Body of pancreas (tissue), 4 donors: ENCODE data around the gene XPO1. TPM values are rescaled to one million over a fixed set of nuclear protein-coding genes. Genes with fewer than 3 reads are reported as not detected.
"Not testable (repeated sequence)": the region's sequence is repeated elsewhere in the genome, so short reads cannot be mapped to it uniquely, and the experiment has no call there.

Experiments
- ATAC-seq: fragments of 150-250 bp; one replicate; pipeline ENCODE4 v1.9.1; 2016
- DNase-seq, 4 donors: peaks; one replicate each; pipeline ENCODE4 v3.0.0-alpha.2; 2019
- H3K27ac ChIP-seq, 4 donors: fragments of 200-600 bp; sonication (generic); 1 replicate in 3 of 4; 2 replicates in 1 of 4; pipeline versions ENCODE4 v1.5.1 to v1.6.1; 2016 to 2019; ENCODE audit warnings: mild to moderate bottlenecking in 1 of 4, mixed read lengths in 1 of 4, moderate library complexity in 1 of 4
- H3K27me3 ChIP-seq, 2 donors: fragments of 200-600 bp; sonication (generic); one replicate each; pipeline ENCODE4 v1.6.0; 2016; ENCODE audit warnings: mild to moderate bottlenecking in 1 of 2
- H3K36me3 ChIP-seq, 2 donors: fragments of 200-600 bp; sonication (generic); replicated peaks in 1 of 2; 2 replicates each; pipeline ENCODE4 v1.5.1; 2016; ENCODE audit warnings: low read depth in 2 of 2; ENCODE audit not compliant: insufficient read depth in 1 of 2
- H3K4me1 ChIP-seq: fragments of 200-600 bp; sonication (generic); one replicate; pipeline ENCODE4 v1.6.0; 2016
- H3K4me3 ChIP-seq, 2 donors: fragments of 200-600 bp; sonication (generic); 1 replicate in 1 of 2; 2 replicates in 1 of 2; pipeline ENCODE4 v1.5.1; 2016 to 2019
- H3K9me3 ChIP-seq, 3 donors: fragments of 200-600 bp; sonication (generic); 1 replicate in 2 of 3; 2 replicates in 1 of 3; pipeline ENCODE4 v1.5.1; 2016
- POLR2A ChIP-seq, 3 donors: fragments of 450-650 bp; IDR thresholded peaks; one replicate each; pipeline ENCODE4 v1.6.1; 2016; ENCODE audit warnings: antibody characterized with exemption in 3 of 3, mild to moderate bottlenecking in 2 of 3
- WGBS, 2 donors: methylation state at CpG; one replicate each; pipeline ENCODE4 v1.1.5; 2017; 5-methylcytosine and 5-hydroxymethylcytosine counted together
- intact Hi-C: fragments of 100-400 bp; cut with DNase I; formaldehyde crosslinking; loops from one replicate; pipeline ENCODE4 v1.15.1; 2023
- total RNA-seq, 2 donors: library from RNA; depleted of rRNA; stranded (reverse); fragments of >200 nt; gene quantifications; one replicate each; pipeline ENCODE4 v1.1.0, GENCODE V29; 2016
- TF ChIP-seq, protein P1 (sequence below), 7 experiments: fragments of 450-650 bp in 4 of 7; fragments of 200-600 bp in 3 of 7; sonication (generic) in 3 of 7; IDR thresholded peaks; one replicate each; pipeline ENCODE4 v1.5.1; 2016 to 2019; ENCODE audit warnings: antibody characterized with exemption in 7 of 7

The XPO1 gene
- total RNA-seq, 2 donors from 2014 or later = 55.7 to 70.0 TPM

DNA sequence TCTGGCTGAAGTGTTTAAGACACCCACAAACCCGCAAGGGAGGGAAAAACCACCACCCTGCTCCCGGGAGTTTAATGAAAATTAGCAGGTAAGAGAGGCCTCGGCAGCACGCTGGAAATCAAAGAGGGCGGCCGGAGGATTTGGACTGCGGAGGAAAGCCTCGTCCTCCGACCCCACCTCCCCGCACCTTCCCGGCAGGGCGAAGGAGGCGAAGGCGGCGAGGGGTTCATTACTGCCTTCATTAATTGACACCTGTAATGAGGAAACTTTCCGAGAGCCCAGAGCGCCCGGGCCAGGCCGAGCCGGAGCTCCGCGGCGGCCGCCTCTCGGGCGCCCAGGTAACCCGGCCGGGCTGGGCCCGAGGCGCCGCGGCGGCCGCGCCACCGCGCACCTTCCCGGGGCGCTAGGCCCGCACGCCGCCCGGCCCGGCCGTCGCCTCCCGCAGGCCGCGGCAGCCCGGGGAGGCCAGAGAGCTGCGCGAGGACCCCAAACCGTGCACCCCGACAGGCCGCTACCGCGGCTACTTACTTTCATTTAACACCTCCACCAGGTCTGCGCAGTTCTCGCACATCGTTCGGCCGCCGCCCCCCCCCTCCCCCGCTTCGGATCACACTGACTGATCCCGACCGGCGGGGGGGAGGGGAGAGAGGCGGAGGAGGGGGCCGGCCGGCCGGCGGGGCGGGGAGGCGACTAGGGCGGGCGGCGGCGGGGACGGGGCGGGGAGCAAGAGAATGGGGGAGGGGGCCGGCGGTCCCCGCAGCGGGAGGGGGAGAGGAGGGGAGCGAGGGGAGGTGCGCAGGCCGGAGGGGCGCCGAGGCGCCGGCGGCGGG is 67.8 kb downstream of the XPO1 start:
- H3K27ac ChIP-seq = peak overlapping the region; percentile 88 to 99 (median 97)
- DNase-seq (peak; percentile 87 to 93 (median 91)), ATAC-seq (peak; percentile 76)
- H3K27me3 ChIP-seq = no peaks in the 10 kb centered on the region
- H3K9me3 ChIP-seq = peaks cover 0 to 3% (median 0%) of the 10 kb centered on the region in 3 donors
- WGBS, 2 donors = 0 to 3% methylated on average over 10 to 66 of the region's 94 CpGs
- TF ChIP-seq POLR2A (IDR thresholded peaks at IDR 0.05) = peak in 1 of 3 donors; percentile 15
- TF ChIP-seq, protein P1, sequence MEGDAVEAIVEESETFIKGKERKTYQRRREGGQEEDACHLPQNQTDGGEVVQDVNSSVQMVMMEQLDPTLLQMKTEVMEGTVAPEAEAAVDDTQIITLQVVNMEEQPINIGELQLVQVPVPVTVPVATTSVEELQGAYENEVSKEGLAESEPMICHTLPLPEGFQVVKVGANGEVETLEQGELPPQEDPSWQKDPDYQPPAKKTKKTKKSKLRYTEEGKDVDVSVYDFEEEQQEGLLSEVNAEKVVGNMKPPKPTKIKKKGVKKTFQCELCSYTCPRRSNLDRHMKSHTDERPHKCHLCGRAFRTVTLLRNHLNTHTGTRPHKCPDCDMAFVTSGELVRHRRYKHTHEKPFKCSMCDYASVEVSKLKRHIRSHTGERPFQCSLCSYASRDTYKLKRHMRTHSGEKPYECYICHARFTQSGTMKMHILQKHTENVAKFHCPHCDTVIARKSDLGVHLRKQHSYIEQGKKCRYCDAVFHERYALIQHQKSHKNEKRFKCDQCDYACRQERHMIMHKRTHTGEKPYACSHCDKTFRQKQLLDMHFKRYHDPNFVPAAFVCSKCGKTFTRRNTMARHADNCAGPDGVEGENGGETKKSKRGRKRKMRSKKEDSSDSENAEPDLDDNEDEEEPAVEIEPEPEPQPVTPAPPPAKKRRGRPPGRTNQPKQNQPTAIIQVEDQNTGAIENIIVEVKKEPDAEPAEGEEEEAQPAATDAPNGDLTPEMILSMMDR (IDR thresholded peaks at IDR 0.05) = no peak
- intact Hi-C loops = no loop called here
- H3K36me3 ChIP-seq = no peaks in the 10 kb centered on the region
- H3K4me1 ChIP-seq = peaks cover 38% of the 10 kb centered on the region
- peak overlapping the region; percentile 54 to 96 for H3K4me3 ChIP-seq

DNA sequence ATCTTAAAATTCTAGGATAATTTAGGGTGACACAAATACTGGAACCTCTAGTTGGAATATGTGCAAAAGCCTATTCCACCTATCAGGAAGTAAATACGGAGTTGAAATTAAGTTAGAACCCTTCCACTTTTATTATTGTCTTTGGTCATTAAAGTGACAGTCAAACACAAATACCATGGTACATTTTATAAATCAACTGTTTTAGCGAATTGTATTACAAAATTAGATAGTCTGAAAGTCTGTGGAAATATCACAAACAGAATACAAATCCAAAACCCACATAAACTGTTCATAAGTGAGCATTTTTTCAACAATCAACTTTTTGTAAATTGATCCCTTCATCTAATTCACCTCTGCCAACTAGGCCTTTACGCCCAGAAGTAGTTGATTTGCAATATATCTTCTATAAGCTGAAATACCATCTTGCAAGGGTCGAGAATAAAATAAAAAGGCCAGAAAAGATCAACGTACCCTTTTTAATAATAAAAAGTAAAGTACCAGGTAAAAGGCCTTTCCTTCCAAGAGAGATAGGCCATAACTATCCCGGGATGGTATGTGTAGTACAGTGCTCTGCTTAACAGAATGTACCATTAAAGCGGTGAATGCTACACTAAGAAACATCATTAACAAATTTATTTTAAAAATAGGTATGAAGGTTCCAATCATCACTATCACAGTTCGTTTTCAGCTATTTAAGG is 68.6 kb downstream of the XPO1 start:
- no peak for DNase-seq
- Histone ChIP-seq H3K4me3 (peak overlapping the region; percentile 8 to 54), H3K9me3 (peaks cover 0 to 3% (median 0%) of the 10 kb centered on the region in 3 donors), H3K27me3 (no peaks in the 10 kb centered on the region), H3K36me3 (no peaks in the 10 kb centered on the region), H3K4me1 (peaks cover 43% of the 10 kb centered on the region), H3K27ac (peak overlapping the region; percentile 88 to 99 (median 97))
- TF ChIP-seq, protein P1 (IDR thresholded peaks at IDR 0.05) = no peak
- TF ChIP-seq POLR2A (IDR thresholded peaks at IDR 0.05) = no peak
- intact Hi-C loops = loop anchor here (10.0 kb wide), 1 partner anchor 55 kb away; no protein-coding TSS in a partner anchor
- no peak for ATAC-seq
- WGBS, 2 donors = 3% methylated on average over 8 of the region's 8 CpGs

DNA sequence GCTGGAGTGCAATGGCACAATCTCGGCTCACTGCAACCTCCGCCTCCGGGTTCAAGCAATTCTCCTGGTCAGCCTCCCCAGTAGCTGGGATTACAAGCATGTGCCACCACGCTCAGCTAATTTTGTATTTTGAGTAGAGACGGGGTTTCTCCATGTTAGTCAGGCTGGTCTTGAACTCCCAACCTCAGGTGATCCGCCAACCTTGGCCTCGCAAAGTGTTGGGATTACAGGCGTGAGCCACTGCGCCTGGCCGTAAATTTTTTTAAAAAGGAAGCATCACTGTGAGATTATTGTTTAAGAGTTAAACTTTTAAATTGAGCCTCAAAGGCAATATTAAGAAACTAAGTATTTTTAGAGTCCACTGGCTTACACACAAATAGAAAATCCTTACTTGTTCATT is 69.9 kb downstream of the XPO1 start:
- not testable (repeated sequence) for H3K27ac ChIP-seq, H3K4me3 ChIP-seq, H3K27me3 ChIP-seq, DNase-seq, H3K36me3 ChIP-seq, H3K9me3 ChIP-seq, ATAC-seq
- 92 to 93% methylated on average over 10 of the region's 10 CpGs for WGBS, 2 donors
- H3K4me1 ChIP-seq = peaks cover 44% of the 10 kb centered on the region
- intact Hi-C loops = loop anchor here (10.0 kb wide), 1 partner anchor 53 kb away; no protein-coding TSS in a partner anchor

DNA sequence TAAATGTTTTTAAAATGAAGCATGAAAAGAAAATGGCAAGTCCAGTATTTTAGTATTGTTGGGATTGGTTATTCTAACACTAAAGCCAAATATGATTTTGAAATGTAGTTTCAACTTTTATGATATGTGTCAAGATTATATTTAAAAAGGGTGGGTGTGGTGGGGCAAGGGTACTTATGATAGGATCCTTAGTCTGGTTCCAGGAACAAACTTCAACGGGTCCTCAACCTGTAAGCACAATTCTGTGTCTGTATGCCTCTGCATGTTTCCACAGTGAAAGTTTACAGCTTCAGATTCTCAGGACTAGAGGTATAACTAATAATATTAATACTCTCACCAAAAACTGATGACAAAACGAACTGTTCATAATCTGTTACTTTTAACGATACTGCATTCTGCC is 73.1 kb downstream of the XPO1 start:
- Histone ChIP-seq H3K4me3 (no peak overlapping the region), H3K36me3 (no peaks in the 10 kb centered on the region), H3K9me3 (peaks cover 0 to 3% (median 0%) of the 10 kb centered on the region in 3 donors), H3K4me1 (peaks cover 39% of the 10 kb centered on the region), H3K27ac (no peak overlapping the region), H3K27me3 (no peaks in the 10 kb centered on the region)
- 24 to 50% methylated on average over 3 of the region's 3 CpGs for WGBS, 2 donors
- ATAC-seq (no peak), DNase-seq (no peak)
- intact Hi-C loops = loop anchor here (10.0 kb wide), 1 partner anchor 50 kb away; no protein-coding TSS in a partner anchor
- TF ChIP-seq, protein P1 (IDR thresholded peaks at IDR 0.05) = no peak
- no peak for TF ChIP-seq POLR2A (IDR thresholded peaks at IDR 0.05)
